Measurements from ENCODE around the gene AP4E1. TPM values are rescaled to one million over a fixed set of nuclear protein-coding genes. Genes with fewer than 3 reads are reported as not detected.

Gene AP4E1
- polyA plus RNA-seq, 1 donor from 2014 or later = 8.6 TPM

DNA sequence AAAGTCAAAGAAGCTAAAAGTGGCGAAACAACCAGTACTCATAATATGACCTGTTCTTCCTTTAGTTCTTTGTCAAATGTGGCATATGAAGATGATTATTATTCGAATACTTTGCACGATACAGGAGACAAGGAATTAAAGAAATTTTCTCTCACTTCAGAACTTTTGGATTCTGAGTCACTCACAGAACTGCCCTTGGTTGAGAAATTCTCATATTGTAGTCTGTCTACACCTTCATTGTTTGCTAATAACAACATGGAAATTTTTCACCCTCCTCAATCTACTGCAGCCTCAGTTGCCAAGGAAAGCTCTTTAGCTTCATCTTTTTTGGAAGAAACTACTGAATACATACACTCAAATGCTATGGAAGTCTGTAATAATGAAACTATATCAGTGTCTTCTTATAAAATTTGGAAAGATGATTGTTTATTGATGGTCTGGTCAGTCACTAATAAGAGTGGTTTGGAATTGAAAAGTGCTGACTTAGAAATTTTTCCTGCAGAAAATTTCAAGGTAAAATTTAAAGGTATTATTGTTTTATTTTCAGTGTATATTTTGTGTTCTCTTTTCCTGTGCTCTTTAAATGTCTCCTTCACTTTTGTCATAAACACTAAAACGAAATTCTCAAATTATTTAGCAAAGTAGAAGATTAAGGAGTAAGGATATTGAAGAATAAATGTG lies 89.0 kb downstream of the AP4E1 start:
- Histone ChIP-seq H3K9me3 (ENCODE audit: low read length) (no peaks in the 10 kb centered on the region), H3K27ac (ENCODE audit: low read length) (no peak overlapping the region), H4K20me1 (ENCODE audit: insufficient read depth) (no peaks in the 10 kb centered on the region), H3F3A (ENCODE audit: insufficient read depth, low read length, poor library complexity, severe bottlenecking) (no peaks in the 10 kb centered on the region), H3K27me3 (ENCODE audit: insufficient read depth, low read depth, low read length) (no peaks in the 10 kb centered on the region), H3K9ac (ENCODE audit: low read length) (no peak overlapping the region), H3K79me2 (replicated peaks; ENCODE audit: insufficient read depth, low read length) (no peaks in the 10 kb centered on the region), H2AFZ (ENCODE audit: low read depth, low read length) (no peak overlapping the region), H3K4me3 (ENCODE audit: low read length) (no peak overlapping the region), H3K9me2 (ENCODE audit: insufficient read depth, low read length) (no peaks in the 10 kb centered on the region), H3K4me2 (ENCODE audit: low read length) (no peak overlapping the region), H3K36me3 (ENCODE audit: insufficient read depth, low read length) (peaks cover 6% of the 10 kb centered on the region)
- TF ChIP-seq TAF1 (IDR thresholded peaks at IDR 0.05; ENCODE audit: low read depth) = no peak
- TF ChIP-seq SMC3 (conservative IDR thresholded peaks at IDR 0.05; ENCODE audit: poor library complexity) = no peak
- no peak for TF ChIP-seq RAD21 (conservative IDR thresholded peaks at IDR 0.05)
- TF ChIP-seq MXI1 (conservative IDR thresholded peaks at IDR 0.05; ENCODE audit: poor library complexity, severe bottlenecking) = no peak
- TF ChIP-seq EZH2 (IDR thresholded peaks at IDR 0.05; ENCODE audit: borderline replicate concordance, insufficient read depth, low read length, poor library complexity, severe bottlenecking) = no peak
- TF ChIP-seq EP300 (conservative IDR thresholded peaks at IDR 0.05; ENCODE audit: poor library complexity, severe bottlenecking) = no peak
- TF ChIP-seq, protein P1, sequence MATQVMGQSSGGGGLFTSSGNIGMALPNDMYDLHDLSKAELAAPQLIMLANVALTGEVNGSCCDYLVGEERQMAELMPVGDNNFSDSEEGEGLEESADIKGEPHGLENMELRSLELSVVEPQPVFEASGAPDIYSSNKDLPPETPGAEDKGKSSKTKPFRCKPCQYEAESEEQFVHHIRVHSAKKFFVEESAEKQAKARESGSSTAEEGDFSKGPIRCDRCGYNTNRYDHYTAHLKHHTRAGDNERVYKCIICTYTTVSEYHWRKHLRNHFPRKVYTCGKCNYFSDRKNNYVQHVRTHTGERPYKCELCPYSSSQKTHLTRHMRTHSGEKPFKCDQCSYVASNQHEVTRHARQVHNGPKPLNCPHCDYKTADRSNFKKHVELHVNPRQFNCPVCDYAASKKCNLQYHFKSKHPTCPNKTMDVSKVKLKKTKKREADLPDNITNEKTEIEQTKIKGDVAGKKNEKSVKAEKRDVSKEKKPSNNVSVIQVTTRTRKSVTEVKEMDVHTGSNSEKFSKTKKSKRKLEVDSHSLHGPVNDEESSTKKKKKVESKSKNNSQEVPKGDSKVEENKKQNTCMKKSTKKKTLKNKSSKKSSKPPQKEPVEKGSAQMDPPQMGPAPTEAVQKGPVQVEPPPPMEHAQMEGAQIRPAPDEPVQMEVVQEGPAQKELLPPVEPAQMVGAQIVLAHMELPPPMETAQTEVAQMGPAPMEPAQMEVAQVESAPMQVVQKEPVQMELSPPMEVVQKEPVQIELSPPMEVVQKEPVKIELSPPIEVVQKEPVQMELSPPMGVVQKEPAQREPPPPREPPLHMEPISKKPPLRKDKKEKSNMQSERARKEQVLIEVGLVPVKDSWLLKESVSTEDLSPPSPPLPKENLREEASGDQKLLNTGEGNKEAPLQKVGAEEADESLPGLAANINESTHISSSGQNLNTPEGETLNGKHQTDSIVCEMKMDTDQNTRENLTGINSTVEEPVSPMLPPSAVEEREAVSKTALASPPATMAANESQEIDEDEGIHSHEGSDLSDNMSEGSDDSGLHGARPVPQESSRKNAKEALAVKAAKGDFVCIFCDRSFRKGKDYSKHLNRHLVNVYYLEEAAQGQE (IDR thresholded peaks at IDR 0.05; ENCODE audit: borderline replicate concordance) = no peak
- TF ChIP-seq POLR2AphosphoS5 (IDR thresholded peaks at IDR 0.05) = no peak
- TF ChIP-seq, protein P2, sequence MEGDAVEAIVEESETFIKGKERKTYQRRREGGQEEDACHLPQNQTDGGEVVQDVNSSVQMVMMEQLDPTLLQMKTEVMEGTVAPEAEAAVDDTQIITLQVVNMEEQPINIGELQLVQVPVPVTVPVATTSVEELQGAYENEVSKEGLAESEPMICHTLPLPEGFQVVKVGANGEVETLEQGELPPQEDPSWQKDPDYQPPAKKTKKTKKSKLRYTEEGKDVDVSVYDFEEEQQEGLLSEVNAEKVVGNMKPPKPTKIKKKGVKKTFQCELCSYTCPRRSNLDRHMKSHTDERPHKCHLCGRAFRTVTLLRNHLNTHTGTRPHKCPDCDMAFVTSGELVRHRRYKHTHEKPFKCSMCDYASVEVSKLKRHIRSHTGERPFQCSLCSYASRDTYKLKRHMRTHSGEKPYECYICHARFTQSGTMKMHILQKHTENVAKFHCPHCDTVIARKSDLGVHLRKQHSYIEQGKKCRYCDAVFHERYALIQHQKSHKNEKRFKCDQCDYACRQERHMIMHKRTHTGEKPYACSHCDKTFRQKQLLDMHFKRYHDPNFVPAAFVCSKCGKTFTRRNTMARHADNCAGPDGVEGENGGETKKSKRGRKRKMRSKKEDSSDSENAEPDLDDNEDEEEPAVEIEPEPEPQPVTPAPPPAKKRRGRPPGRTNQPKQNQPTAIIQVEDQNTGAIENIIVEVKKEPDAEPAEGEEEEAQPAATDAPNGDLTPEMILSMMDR (IDR thresholded peaks at IDR 0.05; ENCODE audit: poor library complexity, severe bottlenecking) = no peak

DNA sequence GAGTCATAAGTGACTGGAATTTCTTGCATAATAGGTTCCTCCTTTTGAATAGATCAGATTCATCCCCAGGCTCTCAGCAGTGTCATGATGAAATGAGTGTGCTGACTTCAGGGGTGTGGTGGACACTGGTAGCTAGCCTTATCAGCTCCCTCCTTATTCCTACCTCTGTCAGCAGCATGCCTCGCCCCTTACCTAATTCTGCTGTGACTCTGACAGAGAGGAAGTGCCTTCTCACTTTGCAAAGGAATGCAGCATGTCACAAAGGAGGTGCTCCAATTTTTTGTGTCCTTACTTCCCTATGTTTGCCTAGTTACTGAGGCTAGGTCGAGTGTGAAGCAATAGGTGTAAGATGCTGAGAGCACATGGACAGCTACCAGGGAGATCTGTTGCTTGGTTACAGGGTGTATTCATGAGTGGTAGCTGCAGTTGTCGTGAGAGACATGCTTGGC lies 95.6 kb downstream of the AP4E1 start:
- Histone ChIP-seq H3K4me3 (ENCODE audit: low read length) (no peak overlapping the region), H3K9ac (ENCODE audit: low read length) (no peak overlapping the region), H3F3A (ENCODE audit: insufficient read depth, low read length, poor library complexity, severe bottlenecking) (no peaks in the 10 kb centered on the region), H2AFZ (ENCODE audit: low read depth, low read length) (no peak overlapping the region), H3K36me3 (ENCODE audit: insufficient read depth, low read length) (no peaks in the 10 kb centered on the region), H3K4me2 (ENCODE audit: low read length) (no peak overlapping the region), H3K27ac (ENCODE audit: low read length) (no peak overlapping the region), H3K27me3 (ENCODE audit: insufficient read depth, low read depth, low read length) (no peaks in the 10 kb centered on the region), H3K9me2 (ENCODE audit: insufficient read depth, low read length) (no peaks in the 10 kb centered on the region), H3K79me2 (replicated peaks; ENCODE audit: insufficient read depth, low read length) (no peaks in the 10 kb centered on the region), H3K9me3 (ENCODE audit: low read length) (no peaks in the 10 kb centered on the region), H4K20me1 (ENCODE audit: insufficient read depth) (no peaks in the 10 kb centered on the region)
- no peak for TF ChIP-seq EP300 (conservative IDR thresholded peaks at IDR 0.05; ENCODE audit: poor library complexity, severe bottlenecking)
- TF ChIP-seq MXI1 (conservative IDR thresholded peaks at IDR 0.05; ENCODE audit: poor library complexity, severe bottlenecking) = no peak
- TF ChIP-seq EZH2 (IDR thresholded peaks at IDR 0.05; ENCODE audit: borderline replicate concordance, insufficient read depth, low read length, poor library complexity, severe bottlenecking) = no peak
